Karpas-422 (cell line): ENCODE data around the gene LMBR1. TPM values are rescaled to one million over a fixed set of nuclear protein-coding genes. Genes with fewer than 3 reads are reported as not detected.

Source experiments
- DNase-seq: peaks from one replicate; pipeline ENCODE4 v3.0.0-alpha.2; 2015
- H2AFZ ChIP-seq: fragments of 200-600 bp; sonication (generic); 2 replicates; pipeline ENCODE4 v1.6.1; 2014; ENCODE audit warnings: antibody characterized with exemption, low read length, mixed read lengths
- H3K27ac ChIP-seq: fragments of 200-600 bp; sonication (generic); 2 replicates; pipeline ENCODE4 v1.5.1; 2014; ENCODE audit warnings: mild to moderate bottlenecking, low read length, moderate library complexity
- H3K27me3 ChIP-seq: fragments of 200-600 bp; sonication (generic); 2 replicates; pipeline ENCODE4 v1.6.1; 2014; ENCODE audit warnings: low read length, mixed read lengths
- H3K36me3 ChIP-seq: fragments of 200-600 bp; sonication (generic); 2 replicates; pipeline ENCODE4 v1.6.1; 2014; ENCODE audit warnings: low read length, mixed read lengths; ENCODE audit not compliant: insufficient read depth
- H3K4me1 ChIP-seq: fragments of 200-600 bp; sonication (generic); 2 replicates; pipeline ENCODE4 v1.6.1; 2014; ENCODE audit warnings: mild to moderate bottlenecking, low read length, mixed read lengths
- H3K4me2 ChIP-seq: fragments of 200-600 bp; sonication (generic); 2 replicates; pipeline ENCODE4 v1.6.1; 2014; ENCODE audit warnings: low read length, low read depth, mild to moderate bottlenecking; ENCODE audit not compliant: poor library complexity, severe bottlenecking
- H3K4me3 ChIP-seq: fragments of 200-600 bp; sonication (generic); 2 replicates; pipeline ENCODE4 v1.5.1; 2014; ENCODE audit warnings: mild to moderate bottlenecking, antibody characterized with exemption, low read length, mixed read lengths
- H3K79me2 ChIP-seq: fragments of 200-600 bp; sonication (generic); 2 replicates; pipeline ENCODE4 v1.6.1; 2014; ENCODE audit warnings: mild to moderate bottlenecking, low read length, mixed read lengths
- H3K9ac ChIP-seq: fragments of 200-600 bp; sonication (generic); 2 replicates; pipeline ENCODE4 v1.6.0; 2014; ENCODE audit warnings: low read length
- H3K9me2 ChIP-seq: fragments of 200-600 bp; sonication (generic), shearing (Covaris generic); replicated peaks from 2 replicates; pipeline ENCODE4 v1.6.0; 2014; ENCODE audit warnings: mild to moderate bottlenecking, low read length, moderate library complexity; ENCODE audit not compliant: insufficient read depth
- H3K9me3 ChIP-seq: fragments of 300-700, 200-600 bp; sonication (generic); 2 replicates; pipeline ENCODE4 v1.6.1; 2014; ENCODE audit warnings: low read length, mixed read lengths
- H4K20me1 ChIP-seq: fragments of 200-600 bp; sonication (generic); 2 replicates; pipeline ENCODE4 v1.6.1; 2014; ENCODE audit warnings: mild to moderate bottlenecking, antibody characterized with exemption, low read length, low read depth; ENCODE audit not compliant: insufficient read depth
- total RNA-seq: library from RNA; depleted of rRNA; stranded (reverse); fragments of >200 nt; shearing (Covaris generic); gene quantifications from 2 replicates; pipeline ENCODE4 v1.2.3, GENCODE V29; 2014; ENCODE audit warnings: low replicate concordance

Gene LMBR1
- total RNA-seq, 1 experiment from 2014 or later, result 202 TPM

- no peaks in the 10 kb centered on the region for H3K9me3 ChIP-seq
- DNase-seq, result no peak
- no peaks in the 10 kb centered on the region for H3K9me2 ChIP-seq
- no peak overlapping the region for H3K4me3 ChIP-seq
- H3K4me2 ChIP-seq, result no peak overlapping the region
- peaks cover 44% of the 10 kb centered on the region for H3K4me1 ChIP-seq
- no peak overlapping the region for H3K9ac ChIP-seq
- no peak overlapping the region for H2AFZ ChIP-seq
- H3K27me3 ChIP-seq, result no peaks in the 10 kb centered on the region
- no peaks in the 10 kb centered on the region for H4K20me1 ChIP-seq
- H3K36me3 ChIP-seq, result peaks cover 12% of the 10 kb centered on the region; the same call in 1 of the 2 replicates
- peaks cover 89% of the 10 kb centered on the region for H3K79me2 ChIP-seq
- H3K27ac ChIP-seq, result no peak overlapping the region
Observed at GRCh38 chr7:156778668-156779067, 114.3 kb downstream of the LMBR1 start.

GRCh38 chr7:156778201-156778600 is 114.8 kb downstream of the LMBR1 start:
- peaks cover 90% of the 10 kb centered on the region for H3K79me2 ChIP-seq
- peaks cover 48% of the 10 kb centered on the region for H3K4me1 ChIP-seq
- H3K9me3 ChIP-seq, result no peaks in the 10 kb centered on the region
- H3K27me3 ChIP-seq, result no peaks in the 10 kb centered on the region
- H3K4me3 ChIP-seq, result no peak overlapping the region
- H4K20me1 ChIP-seq, result no peaks in the 10 kb centered on the region
- no peak overlapping the region for H3K4me2 ChIP-seq
- no peak overlapping the region for H3K9ac ChIP-seq
- no peak for DNase-seq
- H3K36me3 ChIP-seq, result peaks cover 11% of the 10 kb centered on the region; the same call in 1 of the 2 replicates
- no peaks in the 10 kb centered on the region for H3K9me2 ChIP-seq
- H2AFZ ChIP-seq, result no peak overlapping the region
- no peak overlapping the region for H3K27ac ChIP-seq

- Histone ChIP-seq H3K4me3 (no peak overlapping the region), H3K27ac (no peak overlapping the region), H3K79me2 (peaks cover 90% of the 10 kb centered on the region), H3K9me2 (no peaks in the 10 kb centered on the region), H3K4me1 (peaks cover 51% of the 10 kb centered on the region), H3K36me3 (peaks cover 11% of the 10 kb centered on the region; the same call in 1 of the 2 replicates), H2AFZ (no peak overlapping the region), H4K20me1 (no peaks in the 10 kb centered on the region), H3K27me3 (no peaks in the 10 kb centered on the region), H3K4me2 (no peak overlapping the region), H3K9me3 (no peaks in the 10 kb centered on the region), H3K9ac (no peak overlapping the region)
- DNase-seq, result no peak
Observed at GRCh38 chr7:156777364-156778069, 115.5 kb downstream of the LMBR1 start.

GRCh38 chr7:156776527-156776926 is 116.5 kb downstream of the LMBR1 start:
- no peaks in the 10 kb centered on the region for H3K27me3 ChIP-seq
- no peak for DNase-seq
- no peak overlapping the region for H3K4me2 ChIP-seq
- H3K9me3 ChIP-seq, result no peaks in the 10 kb centered on the region
- no peaks in the 10 kb centered on the region for H3K9me2 ChIP-seq
- no peak overlapping the region for H3K9ac ChIP-seq
- H3K79me2 ChIP-seq, result peaks cover 90% of the 10 kb centered on the region
- H3K4me3 ChIP-seq, result no peak overlapping the region
- peaks cover 48% of the 10 kb centered on the region for H3K4me1 ChIP-seq
- H3K36me3 ChIP-seq, result 0 out of 2 replicates have a peak, but pooled peaks cover 6% of the 10 kb centered on the region
- no peaks in the 10 kb centered on the region for H4K20me1 ChIP-seq
- no peak overlapping the region for H2AFZ ChIP-seq
- no peak overlapping the region for H3K27ac ChIP-seq

- Histone ChIP-seq H3K4me2 (no peak overlapping the region), H3K9me3 (no peaks in the 10 kb centered on the region), H3K36me3 (0 out of 2 replicates have a peak, but pooled peaks cover 6% of the 10 kb centered on the region), H3K9me2 (no peaks in the 10 kb centered on the region), H3K27ac (no peak overlapping the region), H3K79me2 (peaks cover 95% of the 10 kb centered on the region), H2AFZ (no peak overlapping the region), H3K4me3 (no peak overlapping the region), H3K4me1 (peaks cover 23% of the 10 kb centered on the region), H3K9ac (no peak overlapping the region), H4K20me1 (no peaks in the 10 kb centered on the region), H3K27me3 (no peaks in the 10 kb centered on the region)
- no peak for DNase-seq
Observed at GRCh38 chr7:156773966-156774365, 119.0 kb downstream of the LMBR1 start.

- Histone ChIP-seq H3K79me2 (peaks cover 89% of the 10 kb centered on the region), H3K36me3 (0 out of 2 replicates have a peak, but pooled peaks cover 4% of the 10 kb centered on the region), H3K9me2 (no peaks in the 10 kb centered on the region), H3K4me2 (no peak overlapping the region), H3K4me3 (no peak overlapping the region), H4K20me1 (no peaks in the 10 kb centered on the region), H2AFZ (no peak overlapping the region), H3K9ac (no peak overlapping the region), H3K9me3 (no peaks in the 10 kb centered on the region), H3K4me1 (peaks cover 11% of the 10 kb centered on the region), H3K27me3 (no peaks in the 10 kb centered on the region), H3K27ac (no peak overlapping the region)
- DNase-seq, result no peak
Observed at GRCh38 chr7:156772725-156773124, 120.3 kb downstream of the LMBR1 start.

- no peak overlapping the region for H3K9ac ChIP-seq
- no peak overlapping the region for H2AFZ ChIP-seq
- H4K20me1 ChIP-seq, result no peaks in the 10 kb centered on the region
- DNase-seq, result no peak
- no peaks in the 10 kb centered on the region for H3K9me2 ChIP-seq
- H3K9me3 ChIP-seq, result no peaks in the 10 kb centered on the region
- H3K36me3 ChIP-seq, result peaks cover 11% of the 10 kb centered on the region
- H3K4me3 ChIP-seq, result no peak overlapping the region
- peaks cover 6% of the 10 kb centered on the region; the same call in 1 of the 2 replicates for H3K4me1 ChIP-seq
- H3K79me2 ChIP-seq, result peaks cover 71% of the 10 kb centered on the region
- no peaks in the 10 kb centered on the region for H3K27me3 ChIP-seq
- H3K4me2 ChIP-seq, result no peak overlapping the region
- H3K27ac ChIP-seq, result no peak overlapping the region
Observed at GRCh38 chr7:156768698-156769472, 124.1 kb downstream of the LMBR1 start.

- no peaks in the 10 kb centered on the region for H3K9me2 ChIP-seq
Observed at GRCh38 chr7:156766666-156767065, 126.3 kb downstream of the LMBR1 start.

More at GRCh38 chr7:156766666-156767065, 126.3 kb downstream of the LMBR1 start:
- H3K27me3 ChIP-seq, result no peaks in the 10 kb centered on the region
- H3K27ac ChIP-seq, result no peak overlapping the region
- H3K9ac ChIP-seq, result no peak overlapping the region
- no peak overlapping the region for H3K4me3 ChIP-seq
- H3K4me2 ChIP-seq, result no peak overlapping the region
- no peaks in the 10 kb centered on the region for H3K9me3 ChIP-seq
- no peaks in the 10 kb centered on the region for H3K4me1 ChIP-seq
- H2AFZ ChIP-seq, result no peak overlapping the region
- DNase-seq, result no peak
- H4K20me1 ChIP-seq, result no peaks in the 10 kb centered on the region
- peaks cover 54% of the 10 kb centered on the region for H3K79me2 ChIP-seq
- peaks cover 29% of the 10 kb centered on the region for H3K36me3 ChIP-seq
